Ascending aorta (tissue), 2 donors: ENCODE results near the gene KLHDC7A. TPM values are rescaled to one million over a fixed set of nuclear protein-coding genes. Genes with fewer than 3 reads are reported as not detected.

Experiments used
- DNase-seq, 2 donors: peaks; one replicate each; pipeline ENCODE4 v3.0.0-alpha.2; 2019; ENCODE audit warnings: low spot score in 2 of 2
- H3K27ac ChIP-seq, 2 donors: fragments of 200-600 bp; sonication (generic); one replicate each; pipeline ENCODE4 v1.5.1; 2016 to 2017; ENCODE audit warnings: mild to moderate bottlenecking in 1 of 2
- H3K27me3 ChIP-seq: fragments of 200-600 bp; sonication (generic); one replicate; pipeline ENCODE4 v1.5.1; 2017
- H3K36me3 ChIP-seq, 2 donors: fragments of 200-600 bp; sonication (generic); one replicate each; pipeline ENCODE4 v1.5.1; 2016
- H3K4me1 ChIP-seq, 2 donors: fragments of 200-600 bp; sonication (generic); one replicate each; pipeline ENCODE4 v1.5.1; 2016 to 2017; ENCODE audit warnings: mild to moderate bottlenecking in 1 of 2
- H3K4me3 ChIP-seq, 2 donors: fragments of 200-600 bp; sonication (generic); one replicate each; pipeline ENCODE4 v1.5.1; 2016 to 2017; ENCODE audit warnings: mild to moderate bottlenecking in 1 of 2
- H3K9me3 ChIP-seq, 2 donors: fragments of 200-600 bp; sonication (generic); one replicate each; pipeline ENCODE4 v1.5.1; 2016
- intact Hi-C: fragments of 100-400 bp; cut with DNase I; formaldehyde crosslinking; loops from one replicate; pipeline ENCODE4 v1.15.1; 2023
- total RNA-seq: library from RNA; depleted of rRNA; stranded (reverse); fragments of >200 nt; gene quantifications from one replicate; pipeline ENCODE4 v1.1.0, GENCODE V29; 2016
- TF ChIP-seq, protein P1 (sequence below), 3 experiments: fragments of 200-600 bp in 2 of 3; fragments of 450-650 bp in 1 of 3; sonication (generic) in 2 of 3; IDR thresholded peaks; one replicate each; pipeline ENCODE4 v1.5.1; 2016 to 2019; ENCODE audit warnings: antibody characterized with exemption in 3 of 3, mild to moderate bottlenecking in 1 of 3, moderate library complexity in 1 of 3

Gene KLHDC7A
- total RNA-seq, 1 donor from 2014 or later, result not detected

DNA sequence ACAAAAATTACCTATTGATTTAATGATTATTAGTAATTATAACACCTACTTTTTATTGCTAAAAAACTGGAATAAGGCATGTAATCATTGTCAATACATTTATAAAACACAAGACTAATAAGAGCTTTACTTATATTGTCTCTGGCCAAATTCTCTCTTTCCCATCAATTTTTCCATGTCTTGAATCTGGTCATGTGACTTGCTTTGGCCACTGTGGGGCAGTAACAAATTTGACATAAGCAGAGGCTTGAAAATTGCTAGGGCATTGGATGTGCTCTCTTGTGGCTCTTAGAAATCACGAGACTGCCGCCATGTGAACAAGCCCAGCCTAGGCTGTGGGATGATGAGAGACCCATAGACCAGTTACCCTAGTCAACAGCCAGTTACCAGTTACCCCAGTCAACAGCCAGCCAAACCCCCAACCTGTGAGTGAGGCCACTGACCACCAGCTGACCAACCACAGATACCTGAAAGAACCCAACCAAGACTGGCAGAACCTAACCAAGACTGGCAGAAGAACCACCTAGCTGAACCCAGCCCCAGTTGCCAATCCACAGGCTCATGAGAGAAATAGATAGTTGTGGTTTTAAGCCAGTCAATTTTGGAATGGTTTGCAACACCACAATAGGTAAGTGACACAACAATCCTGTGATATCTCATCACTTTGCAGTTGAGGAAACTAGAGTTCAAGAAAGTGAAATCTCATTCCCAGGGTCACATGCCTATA is 8.8 kb downstream of the KLHDC7A start:
- intact Hi-C loops, result no loop called here
- H3K9me3 ChIP-seq, result no peaks in the 10 kb centered on the region
- TF ChIP-seq, protein P1, sequence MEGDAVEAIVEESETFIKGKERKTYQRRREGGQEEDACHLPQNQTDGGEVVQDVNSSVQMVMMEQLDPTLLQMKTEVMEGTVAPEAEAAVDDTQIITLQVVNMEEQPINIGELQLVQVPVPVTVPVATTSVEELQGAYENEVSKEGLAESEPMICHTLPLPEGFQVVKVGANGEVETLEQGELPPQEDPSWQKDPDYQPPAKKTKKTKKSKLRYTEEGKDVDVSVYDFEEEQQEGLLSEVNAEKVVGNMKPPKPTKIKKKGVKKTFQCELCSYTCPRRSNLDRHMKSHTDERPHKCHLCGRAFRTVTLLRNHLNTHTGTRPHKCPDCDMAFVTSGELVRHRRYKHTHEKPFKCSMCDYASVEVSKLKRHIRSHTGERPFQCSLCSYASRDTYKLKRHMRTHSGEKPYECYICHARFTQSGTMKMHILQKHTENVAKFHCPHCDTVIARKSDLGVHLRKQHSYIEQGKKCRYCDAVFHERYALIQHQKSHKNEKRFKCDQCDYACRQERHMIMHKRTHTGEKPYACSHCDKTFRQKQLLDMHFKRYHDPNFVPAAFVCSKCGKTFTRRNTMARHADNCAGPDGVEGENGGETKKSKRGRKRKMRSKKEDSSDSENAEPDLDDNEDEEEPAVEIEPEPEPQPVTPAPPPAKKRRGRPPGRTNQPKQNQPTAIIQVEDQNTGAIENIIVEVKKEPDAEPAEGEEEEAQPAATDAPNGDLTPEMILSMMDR (IDR thresholded peaks at IDR 0.05), result no peak
- no peaks in the 10 kb centered on the region for H3K4me1 ChIP-seq
- H3K4me3 ChIP-seq, result no peak overlapping the region
- DNase-seq, result no peak
- no peaks in the 10 kb centered on the region for H3K27me3 ChIP-seq
- H3K36me3 ChIP-seq, result no peaks in the 10 kb centered on the region
- H3K27ac ChIP-seq, result no peak overlapping the region

- H3K27me3 ChIP-seq, result no peaks in the 10 kb centered on the region
- TF ChIP-seq, protein P1 (IDR thresholded peaks at IDR 0.05), result no peak
- no peaks in the 10 kb centered on the region for H3K4me1 ChIP-seq
- intact Hi-C loops, result no loop called here
- H3K27ac ChIP-seq, result no peak overlapping the region
- H3K4me3 ChIP-seq, result no peak overlapping the region
- H3K36me3 ChIP-seq, result no peaks in the 10 kb centered on the region
- no peaks in the 10 kb centered on the region for H3K9me3 ChIP-seq
- no peak for DNase-seq
Observed at GRCh38 chr1:18491168-18491567, 10.4 kb downstream of the KLHDC7A start.

DNA sequence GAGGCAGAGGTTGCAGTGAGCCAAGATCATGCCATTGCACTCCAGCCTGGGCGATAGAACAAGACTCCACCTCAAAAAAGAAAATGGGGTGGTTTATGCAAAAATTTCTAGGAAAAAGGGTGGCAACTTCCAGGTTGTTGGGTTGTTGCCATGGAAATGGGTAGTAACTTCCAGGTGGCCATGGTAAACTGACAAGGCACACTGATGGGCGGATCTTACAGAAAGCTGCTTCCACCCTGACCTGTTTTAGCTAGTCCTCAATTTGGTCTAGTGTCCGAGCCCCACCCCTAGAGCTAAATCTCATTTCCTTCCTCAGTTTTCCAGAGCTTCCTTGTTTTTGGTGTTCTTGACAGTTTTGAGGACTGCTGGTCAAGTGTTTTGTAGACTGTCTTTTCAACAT is 13.6 kb downstream of the KLHDC7A start:
- H3K27ac ChIP-seq, result no peak overlapping the region
- no peaks in the 10 kb centered on the region for H3K27me3 ChIP-seq
- no peak overlapping the region for H3K4me3 ChIP-seq
- TF ChIP-seq, protein P1 (IDR thresholded peaks at IDR 0.05), result no peak
- H3K4me1 ChIP-seq, result no peaks in the 10 kb centered on the region
- no peaks in the 10 kb centered on the region for H3K36me3 ChIP-seq
- H3K9me3 ChIP-seq, result no peaks in the 10 kb centered on the region
- no peak for DNase-seq
- intact Hi-C loops, result no loop called here

DNA sequence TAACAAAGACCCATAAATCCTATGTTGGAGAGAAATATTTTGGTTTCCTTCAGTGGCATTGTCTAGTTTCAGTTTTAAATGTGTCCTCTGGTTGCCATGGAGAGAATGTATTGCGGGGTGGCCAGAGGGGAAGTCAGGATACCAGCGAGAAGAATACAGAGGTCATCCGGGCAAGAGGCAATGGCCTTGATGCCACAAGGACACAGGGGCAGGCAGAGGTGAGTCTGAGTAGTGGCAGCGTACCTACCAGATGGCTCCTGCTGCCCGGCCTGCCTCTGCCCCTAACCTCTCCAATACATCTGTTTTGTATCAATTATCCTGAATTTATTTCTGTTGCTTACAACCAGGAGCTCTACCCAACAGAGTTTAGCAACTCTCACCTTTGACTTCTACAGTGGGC is 14.9 kb downstream of the KLHDC7A start:
- Histone ChIP-seq H3K4me3 (no peak overlapping the region), H3K36me3 (no peaks in the 10 kb centered on the region), H3K27me3 (no peaks in the 10 kb centered on the region), H3K9me3 (no peaks in the 10 kb centered on the region), H3K4me1 (no peaks in the 10 kb centered on the region), H3K27ac (no peak overlapping the region)
- DNase-seq, result no peak
- TF ChIP-seq, protein P1 (IDR thresholded peaks at IDR 0.05), result no peak
- intact Hi-C loops, result no loop called here

DNA sequence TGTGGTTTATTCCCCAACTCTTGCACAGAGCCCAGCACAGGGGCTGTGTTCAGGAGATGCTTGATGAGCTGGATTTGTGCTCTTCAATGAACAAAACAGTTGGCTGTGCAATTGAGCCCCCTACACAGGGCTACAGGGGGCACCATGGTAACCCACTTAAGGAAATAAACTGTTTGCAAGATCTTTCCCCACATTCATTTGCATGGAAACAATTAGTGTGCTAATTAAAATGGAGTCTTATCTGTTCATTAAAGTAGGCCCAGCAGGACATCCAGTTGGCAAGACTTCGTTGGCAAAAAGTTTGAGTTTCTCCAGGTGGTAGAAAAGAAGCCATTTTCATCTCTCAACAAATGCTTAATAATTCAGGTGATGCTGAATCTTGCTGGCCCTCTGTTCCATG is 15.3 kb downstream of the KLHDC7A start:
- Histone ChIP-seq H3K4me1 (no peaks in the 10 kb centered on the region), H3K27ac (no peak overlapping the region), H3K4me3 (no peak overlapping the region), H3K9me3 (no peaks in the 10 kb centered on the region), H3K27me3 (no peaks in the 10 kb centered on the region), H3K36me3 (no peaks in the 10 kb centered on the region)
- DNase-seq, result no peak
- intact Hi-C loops, result no loop called here
- TF ChIP-seq, protein P1 (IDR thresholded peaks at IDR 0.05), result no peak
